HG02943 (cell line): ENCODE results near the gene SSBP3.
"Not testable (repeated sequence)": the region's sequence is repeated elsewhere in the genome, so short reads cannot be mapped to it uniquely, and the experiment has no call there.

Experiments
- ATAC-seq: cut with Tn5 transposase; IDR thresholded peaks from one replicate; pipeline ENCODE4 v1.9.1; 2021; ENCODE audit warnings: mild to moderate bottlenecking, low read depth, moderate library complexity; ENCODE audit not compliant: unreplicated experiment

The SSBP3 gene

DNA sequence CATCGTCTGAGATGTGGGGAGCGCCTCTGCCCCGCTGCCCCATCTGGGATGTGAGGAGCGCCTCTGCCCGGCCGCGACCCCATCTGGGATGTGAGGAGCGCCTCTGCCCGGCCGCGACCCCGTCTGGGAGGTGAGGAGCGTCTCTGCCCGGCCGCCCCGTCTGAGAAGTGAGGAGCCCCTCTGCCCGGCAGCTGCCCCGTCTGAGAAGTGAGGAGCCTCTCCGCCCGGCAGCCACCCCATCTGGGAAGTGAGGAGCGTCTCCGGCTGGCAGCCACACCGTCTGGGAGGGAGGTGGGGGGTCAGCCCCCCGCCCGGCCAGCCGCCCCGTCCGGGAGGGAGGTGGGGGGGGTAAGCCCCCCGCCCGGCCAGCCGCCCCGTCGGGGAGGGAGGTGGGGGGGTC, 173.0 kb downstream of the SSBP3 start:
- not testable (repeated sequence) for ATAC-seq

DNA sequence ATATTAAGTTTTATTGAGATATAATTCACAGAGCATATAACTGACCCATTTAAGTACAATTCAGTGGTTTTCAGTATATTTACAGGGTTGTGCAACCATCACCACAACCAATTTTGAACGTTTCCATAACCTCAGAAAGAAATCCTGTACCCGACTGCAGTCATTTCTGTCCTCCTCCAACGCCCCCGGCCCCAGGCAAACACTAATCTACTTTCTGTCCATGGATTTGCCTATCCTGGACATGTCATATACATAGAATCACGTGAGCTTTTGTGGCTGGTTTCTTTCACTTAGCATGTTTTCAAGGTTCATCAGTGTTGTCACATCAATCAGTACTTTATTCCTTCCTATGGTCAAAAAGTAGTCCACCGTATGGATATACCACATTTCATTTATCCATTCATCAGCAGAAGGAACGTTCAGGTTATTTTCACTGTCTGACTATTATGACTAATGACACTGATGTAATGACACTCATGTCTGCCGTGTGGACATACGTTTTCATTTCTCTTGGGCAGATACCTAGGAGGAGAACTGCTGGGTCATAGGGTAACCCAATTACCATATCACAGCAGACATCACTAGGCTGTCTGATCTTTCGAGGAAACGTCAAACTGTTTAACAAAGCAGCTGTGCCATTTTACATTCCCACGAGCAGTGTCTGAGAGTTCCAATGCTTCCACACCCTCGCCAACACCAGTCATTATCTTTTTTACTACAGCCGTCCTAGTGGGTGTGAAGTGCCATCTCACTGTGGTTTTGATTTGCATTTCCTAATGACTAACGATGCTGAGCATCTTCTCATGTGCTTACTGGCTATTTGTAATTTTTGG, 175.5 kb downstream of the SSBP3 start:
- no peak for ATAC-seq

DNA sequence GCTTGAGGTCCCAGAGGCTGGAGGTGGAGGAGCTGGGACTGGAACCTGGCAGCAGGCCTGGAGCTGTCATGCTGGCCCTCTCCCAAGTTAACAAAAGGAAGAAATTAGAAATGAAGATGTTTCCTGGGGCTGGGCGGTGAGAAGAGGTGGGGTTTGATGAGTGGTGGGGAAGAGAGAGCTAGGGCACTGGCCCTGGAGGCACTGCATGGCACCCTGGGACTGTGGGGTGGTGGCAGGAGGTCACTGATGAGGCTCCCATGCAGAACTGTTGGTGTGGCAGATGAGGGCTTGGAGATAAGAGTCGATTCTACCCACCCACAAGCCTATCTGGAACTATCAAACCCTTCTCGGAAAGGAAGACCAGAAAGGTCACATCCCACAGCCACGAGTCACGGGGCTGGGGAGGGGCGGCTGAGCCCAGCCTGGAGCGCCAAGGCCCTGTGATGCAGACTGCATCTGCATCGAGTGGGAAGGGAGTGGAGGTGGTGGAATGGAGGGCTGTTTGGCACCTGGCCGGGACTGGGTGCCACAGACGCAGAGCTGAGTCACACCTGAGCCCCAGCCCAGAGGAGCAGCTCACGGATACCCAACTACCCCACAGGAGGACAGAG, 176.8 kb downstream of the SSBP3 start:
- ATAC-seq, result no peak

DNA sequence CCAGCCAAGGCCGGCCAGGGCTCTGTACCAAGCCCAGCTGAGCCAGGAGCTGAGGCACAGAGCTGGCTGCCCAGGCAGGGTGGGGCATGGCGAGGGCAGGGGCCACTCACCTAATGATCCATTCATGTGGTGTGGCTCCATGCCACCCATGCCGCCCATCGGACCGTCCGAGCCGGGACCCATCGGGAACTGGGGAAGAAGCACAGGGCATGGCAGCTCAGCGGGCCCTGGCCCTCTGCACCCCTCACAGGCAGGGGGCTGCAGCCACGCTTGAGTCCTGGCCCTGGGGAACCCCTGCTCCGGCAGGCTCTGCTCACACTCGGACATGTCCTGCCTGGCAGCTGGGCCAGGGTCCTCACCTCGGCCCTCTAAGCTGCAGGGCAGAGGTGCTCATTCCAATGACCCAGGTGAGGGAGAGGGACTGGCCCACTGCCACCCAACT, 177.5 kb downstream of the SSBP3 start:
- no peak for ATAC-seq

- ATAC-seq, result no peak
Observed at GRCh38 chr1:54227891-54228310, 178.3 kb downstream of the SSBP3 start.

- no peak for ATAC-seq
Observed at GRCh38 chr1:54227091-54227602, 179.0 kb downstream of the SSBP3 start.

GRCh38 chr1:54225986-54226559, 180.1 kb downstream of the SSBP3 start:
- no peak for ATAC-seq

- ATAC-seq, result no peak
Observed at GRCh38 chr1:54225378-54225777, 180.8 kb downstream of the SSBP3 start.

DNA sequence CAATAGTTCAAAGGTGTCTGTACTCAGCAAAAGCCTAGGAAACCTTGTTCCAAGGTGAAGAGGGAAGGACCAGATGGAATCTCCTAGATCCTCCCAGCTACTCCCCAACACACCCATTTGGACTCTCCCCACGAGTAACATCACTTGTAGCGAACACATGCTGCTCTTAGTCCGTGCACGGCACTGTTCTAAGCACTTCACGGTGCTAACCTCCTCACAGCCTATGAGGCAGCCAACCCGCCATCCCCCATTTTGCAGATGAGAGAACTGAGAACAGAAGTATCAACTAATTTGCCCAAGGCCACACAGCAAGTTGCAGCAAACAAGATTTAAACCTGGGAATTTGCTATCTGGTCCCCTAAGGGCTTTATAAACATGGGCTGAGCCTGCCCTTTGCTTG, 182.0 kb downstream of the SSBP3 start:
- ATAC-seq, result no peak

GRCh38 chr1:54223441-54224202, 182.6 kb downstream of the SSBP3 start:
- ATAC-seq, result no peak

GRCh38 chr1:54222711-54223110, 183.5 kb downstream of the SSBP3 start:
- no peak for ATAC-seq

DNA sequence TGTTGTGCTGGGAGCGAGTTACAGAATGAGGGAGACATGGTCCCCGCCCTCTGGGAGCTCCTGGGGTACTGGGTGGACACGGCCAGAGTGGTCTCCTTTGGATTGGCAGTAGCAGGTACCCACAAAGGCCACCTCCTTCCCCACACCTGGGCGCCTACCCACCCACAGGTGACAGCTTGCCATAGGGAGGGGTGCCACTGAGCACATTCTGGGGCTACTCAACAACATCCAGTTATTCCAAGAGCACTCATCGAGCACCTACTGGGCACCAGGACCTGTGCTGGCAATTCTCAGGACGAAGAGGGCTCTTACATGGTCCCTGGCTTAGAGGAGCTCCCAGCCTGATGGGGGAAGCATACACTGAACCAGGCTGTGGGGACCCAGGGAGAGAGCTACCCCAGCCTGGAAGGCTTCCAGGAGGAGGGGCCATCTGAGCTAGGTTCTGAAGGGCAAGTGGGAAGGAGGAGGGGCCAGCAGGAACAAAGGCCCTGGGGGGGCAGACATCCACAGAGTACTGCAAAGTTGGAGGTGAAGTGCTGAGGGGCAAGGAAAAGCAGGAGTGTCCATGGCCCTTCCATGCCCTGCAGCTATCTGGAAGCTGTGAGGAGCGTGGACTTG, 184.2 kb downstream of the SSBP3 start:
- no peak for ATAC-seq

- no peak for ATAC-seq
Observed at GRCh38 chr1:54221113-54221834, 184.9 kb downstream of the SSBP3 start.

DNA sequence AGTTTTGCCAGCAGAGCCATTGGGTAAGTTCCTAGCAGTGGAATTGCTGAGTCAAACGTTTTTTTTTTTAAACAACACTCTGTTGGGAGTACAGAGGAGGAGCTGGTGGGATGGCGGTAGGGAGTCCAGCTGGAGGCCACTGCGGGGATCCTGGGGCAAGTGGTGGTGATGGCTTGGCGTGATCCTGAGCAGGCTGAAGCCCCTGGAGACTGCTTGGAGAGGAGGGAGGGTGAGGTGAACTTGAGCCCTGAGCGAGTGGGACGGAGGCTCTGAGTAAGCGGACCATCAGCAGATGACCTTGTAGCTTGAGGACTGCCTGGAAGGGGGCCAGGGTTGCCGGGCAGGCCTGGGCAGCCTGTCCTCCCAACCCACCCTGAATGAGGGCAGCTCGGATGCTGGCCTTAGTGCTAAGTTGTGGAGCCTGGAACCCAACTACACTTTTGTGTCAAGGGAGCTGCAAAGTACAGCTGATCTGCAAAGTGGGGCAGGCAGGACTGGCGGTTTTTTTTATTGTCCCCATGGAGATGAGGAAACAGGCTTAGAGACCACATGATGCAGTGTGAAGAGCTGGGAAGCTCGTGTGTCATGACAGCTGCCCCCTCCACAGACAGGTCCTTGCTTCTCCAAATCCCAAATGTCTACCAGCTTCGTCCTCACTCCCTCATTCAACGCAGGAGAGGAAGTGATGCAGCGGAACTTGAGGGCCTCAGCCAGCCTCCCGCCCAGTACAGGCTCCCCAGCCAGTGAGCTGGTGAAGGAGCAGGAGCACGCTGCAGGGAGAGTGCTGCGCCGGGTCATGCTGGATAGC, 186.0 kb downstream of the SSBP3 start:
- no peak for ATAC-seq

- ATAC-seq, result no peak
Observed at GRCh38 chr1:54219688-54220003, 186.5 kb downstream of the SSBP3 start.

GRCh38 chr1:54218883-54219687, 187.1 kb downstream of the SSBP3 start:
- ATAC-seq, result no peak

- no peak for ATAC-seq
Observed at GRCh38 chr1:54215523-54215922, 190.7 kb downstream of the SSBP3 start.

- no peak for ATAC-seq
Observed at GRCh38 chr1:54212872-54213271, 193.3 kb downstream of the SSBP3 start.
